Common myeloid progenitor, CD34-positive (primary cell): Measurements from ENCODE around the gene FBXO34.
"Not testable (repeated sequence)": the region's sequence is repeated elsewhere in the genome, so short reads cannot be mapped to it uniquely, and the experiment has no call there.

Experiments used
- CTCF ChIA-PET: fragments of 350-600 bp; sonication (Branson Sonifier 250); formaldehyde crosslinking; loops from one replicate; lab custom pipeline; 2021; ENCODE audit warnings: antibody characterized with exemption; lab: Charles Lee
- POLR2A ChIA-PET: fragments of 350-600 bp; sonication (Branson Sonifier 250); formaldehyde crosslinking; loops from one replicate; lab custom pipeline; 2021; ENCODE audit warnings: antibody characterized with exemption; lab: Charles Lee
- DNase-seq, 3 donors: peaks; one replicate each; pipeline versions ENCODE4 v3.0.0 to v3.0.0-alpha.2; 2013
- H3K27ac ChIP-seq, 2 experiments: 1 replicate in 1 of 2; 2 replicates in 1 of 2; pipeline ENCODE4 v1.7.0; 2013; ENCODE audit warnings: inconsistent platforms in 2 of 2, low read length in 2 of 2, mild to moderate bottlenecking in 2 of 2, low read depth in 1 of 2, moderate library complexity in 1 of 2; ENCODE audit not compliant: severe bottlenecking in 2 of 2, insufficient read depth in 1 of 2, poor library complexity in 1 of 2
- H3K27me3 ChIP-seq, 5 experiments: replicated peaks in 2 of 5; 1 replicate in 3 of 5; 2 replicates in 2 of 5; pipeline versions ENCODE4 v1.6.1 to v1.7.0; 2013; ENCODE audit warnings: low read length in 4 of 5, mild to moderate bottlenecking in 2 of 5, moderate library complexity in 2 of 5, inconsistent platforms in 1 of 5; ENCODE audit not compliant: insufficient read depth in 5 of 5, control insufficient read depth in 4 of 5
- H3K36me3 ChIP-seq, 4 experiments: 1 replicate in 2 of 4; 2 replicates in 2 of 4; pipeline versions ENCODE4 v1.6.1 to v1.7.0; 2013; ENCODE audit warnings: low read length in 3 of 4, control low read depth in 1 of 4, mild to moderate bottlenecking in 1 of 4; ENCODE audit not compliant: control insufficient read depth in 4 of 4, insufficient read depth in 4 of 4
- H3K4me1 ChIP-seq, 4 experiments: 1 replicate in 3 of 4; 2 replicates in 1 of 4; pipeline versions ENCODE4 v1.6.1 to v1.7.1; 2013; ENCODE audit warnings: low read length in 3 of 4, mild to moderate bottlenecking in 3 of 4, control low read depth in 1 of 4, inconsistent platforms in 1 of 4, moderate library complexity in 1 of 4; ENCODE audit not compliant: control insufficient read depth in 4 of 4, insufficient read depth in 4 of 4; ENCODE audit errors: control extremely low read depth in 1 of 4
- H3K4me3 ChIP-seq, 7 experiments: 1 replicate in 4 of 7; 2 replicates in 3 of 7; pipeline versions ENCODE4 v1.5.1 to v1.7.0; 2013; ENCODE audit warnings: mild to moderate bottlenecking in 7 of 7, low read length in 6 of 7, moderate library complexity in 6 of 7, inconsistent platforms in 2 of 7, low read depth in 2 of 7, control low read depth in 1 of 7; ENCODE audit not compliant: insufficient read depth in 4 of 7, control insufficient read depth in 1 of 7; ENCODE audit errors: extremely low read depth in 1 of 7
- H3K9me3 ChIP-seq, 5 experiments: 1 replicate in 4 of 5; 2 replicates in 1 of 5; pipeline versions ENCODE4 v1.6.1 to v1.7.1; 2013; ENCODE audit warnings: low read length in 4 of 5, mild to moderate bottlenecking in 2 of 5, inconsistent platforms in 1 of 5, low read depth in 1 of 5, moderate library complexity in 1 of 5; ENCODE audit not compliant: control insufficient read depth in 4 of 5, insufficient read depth in 2 of 5; ENCODE audit errors: control extremely low read depth in 1 of 5
- WGBS: methylation state at CpG from one replicate; pipeline ENCODE4 v1.1.5; 2013; ENCODE audit not compliant: insufficient coverage; 5-methylcytosine and 5-hydroxymethylcytosine counted together

Gene FBXO34

DNA sequence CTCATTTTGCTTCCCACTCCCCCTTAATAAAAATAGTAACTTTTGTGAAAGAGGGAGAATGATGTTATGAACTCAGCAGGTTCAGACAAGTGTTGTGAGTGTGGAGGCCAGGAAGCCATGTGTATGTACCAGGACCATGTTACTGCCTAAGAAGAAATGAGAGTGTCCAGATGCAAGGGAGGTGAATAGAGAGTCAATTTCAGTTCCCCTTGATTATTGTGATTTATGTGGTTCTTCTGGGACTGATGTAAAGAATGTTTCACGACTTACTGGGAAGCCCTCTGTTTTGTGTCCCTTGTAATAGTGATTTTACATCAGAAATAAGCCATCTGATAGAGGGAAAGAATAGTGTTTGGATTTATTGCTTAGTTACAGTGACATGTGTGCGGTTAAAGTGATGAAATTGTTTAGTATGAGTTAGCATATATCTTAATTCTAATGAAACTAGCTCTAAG, 32.5 kb downstream of the FBXO34 start:
- DNase-seq, result peak; percentile 33 to 81 (median 72)
- WGBS, result 17% methylated on average over 1 of the region's 2 CpGs
- no peaks in the 10 kb centered on the region for H3K9me3 ChIP-seq
- ChIA-PET CTCF (interaction anchor here (1.7 to 2.1 kb wide), 2 partner anchors 12 to 50 kb away, joined by 6 to 7 read pairs; no protein-coding TSS in a partner anchor), POLR2A (interaction anchor here (0.6 to 0.9 kb wide), 2 partner anchors 10 to 83 kb away, joined by 3 read pairs; no protein-coding TSS in a partner anchor)
- H3K27me3 ChIP-seq, result no peaks in the 10 kb centered on the region
- H3K4me3 ChIP-seq, result no peak overlapping the region
- peaks cover 5 to 32% (median 19%) of the 10 kb centered on the region in 4 experiments for H3K4me1 ChIP-seq
- H3K27ac ChIP-seq, result peak overlapping the region; percentile 56 to 83
- peaks cover 0 to 4% (median 2%) of the 10 kb centered on the region in 4 experiments for H3K36me3 ChIP-seq

DNA sequence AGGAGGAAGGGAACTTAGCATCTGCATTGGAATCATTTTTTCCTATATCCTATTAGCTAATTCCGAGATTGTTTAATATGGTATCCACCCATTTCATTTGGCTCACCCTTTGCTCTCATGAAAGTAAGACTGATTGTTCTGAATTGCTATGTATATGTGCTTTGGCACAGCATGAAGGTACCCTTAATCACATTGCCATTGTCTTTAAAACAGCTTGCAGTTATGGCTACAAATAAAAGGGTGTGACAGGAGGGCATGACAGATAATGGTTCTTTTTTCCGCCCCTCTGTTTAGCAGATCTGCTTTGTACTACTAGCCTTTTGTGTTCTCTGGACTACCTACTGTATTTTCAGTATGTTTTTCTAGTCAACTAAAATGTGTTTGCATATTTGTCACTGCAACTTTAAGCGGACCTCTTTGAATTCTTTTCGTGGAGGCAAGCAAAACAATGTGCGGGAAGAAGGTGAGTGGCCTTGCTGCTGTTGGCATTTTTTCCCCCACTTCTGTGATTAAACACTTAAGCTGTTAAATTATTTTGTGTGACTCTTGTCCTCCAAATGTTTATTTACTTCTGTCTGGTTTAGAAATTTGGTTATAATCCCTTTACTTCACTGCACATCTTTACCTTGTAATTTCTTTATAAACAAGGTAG, 35.8 kb downstream of the FBXO34 start:
- Histone ChIP-seq H3K9me3 (peaks cover under 1 to 9% (median 4%) of the 10 kb centered on the region in 5 experiments), H3K27me3 (no peaks in the 10 kb centered on the region), H3K4me1 (peaks cover 5 to 23% (median 16%) of the 10 kb centered on the region in 4 experiments), H3K27ac (no peak overlapping the region), H3K4me3 (no peak overlapping the region), H3K36me3 (peaks cover 0 to 4% (median 1%) of the 10 kb centered on the region in 4 experiments)
- no peak for DNase-seq
- WGBS, result 95% methylated on average over 4 of the region's 5 CpGs
- POLR2A ChIA-PET, result no interaction called here
- CTCF ChIA-PET, result interaction anchor here (1.3 kb wide), 1 partner anchor 27 kb away, joined by 4 read pairs; no protein-coding TSS in a partner anchor

DNA sequence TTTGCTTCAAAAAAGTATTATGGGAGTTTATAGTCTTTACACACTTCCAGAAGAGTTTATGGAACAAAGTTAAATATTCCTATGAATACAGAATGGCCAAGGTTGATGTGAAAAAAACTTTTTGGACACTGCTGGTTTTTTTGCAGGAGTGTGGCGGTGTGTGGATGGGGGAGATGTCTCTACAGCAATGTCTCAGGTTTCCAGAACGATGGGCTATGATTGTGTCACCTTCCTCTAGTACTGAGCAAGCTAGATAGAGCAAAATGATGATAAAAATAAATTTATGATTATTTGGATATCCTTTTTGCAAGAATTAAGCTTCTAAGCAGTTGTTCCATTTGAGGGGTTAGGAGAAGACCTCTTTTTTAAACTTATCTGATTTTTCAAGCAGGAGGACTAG, 37.9 kb downstream of the FBXO34 start:
- WGBS, result 100% methylated on average over 2 of the region's 2 CpGs
- POLR2A ChIA-PET, result no interaction called here
- Histone ChIP-seq H3K27me3 (no peaks in the 10 kb centered on the region), H3K4me3 (no peak overlapping the region), H3K27ac (no peak overlapping the region), H3K9me3 (peaks cover 1 to 25% (median 14%) of the 10 kb centered on the region in 5 experiments), H3K4me1 (peaks cover 0 to 5% (median 2%) of the 10 kb centered on the region in 4 experiments), H3K36me3 (peaks cover 0 to 14% (median 2%) of the 10 kb centered on the region in 4 experiments)
- CTCF ChIA-PET, result interaction anchor here (0.8 to 1.7 kb wide), 4 partner anchors 12 to 38 kb away, joined by 3 to 6 read pairs (median 4); no protein-coding TSS in a partner anchor
- DNase-seq, result no peak

DNA sequence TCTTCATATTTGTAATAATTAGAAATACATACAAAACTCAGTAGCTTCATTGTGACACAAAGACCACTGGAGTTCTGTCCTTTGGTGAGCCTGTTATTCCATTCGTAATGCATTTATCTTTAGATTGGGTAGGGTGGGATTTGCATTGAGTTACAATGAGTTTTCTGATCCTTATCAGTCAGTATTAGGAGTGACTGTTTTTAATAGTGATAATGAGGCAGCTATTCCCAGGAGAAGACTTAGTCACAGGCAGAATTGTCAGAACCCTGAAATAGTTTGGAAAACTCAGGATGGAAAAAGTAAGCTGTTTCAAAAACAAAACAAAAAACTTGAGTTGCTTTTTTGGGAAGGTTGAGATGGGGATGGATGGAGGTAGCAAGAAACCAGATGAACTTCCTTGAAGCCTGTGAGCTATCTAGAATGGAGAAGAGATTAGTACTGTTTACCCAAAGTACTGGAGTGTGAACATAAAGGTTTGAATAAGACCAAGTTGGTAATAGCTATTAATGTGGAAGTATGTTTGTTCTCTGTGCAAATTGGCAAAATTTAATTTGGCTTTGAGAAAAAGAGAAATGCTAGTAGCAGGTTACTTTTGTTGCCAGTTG, 38.6 kb downstream of the FBXO34 start:
- Histone ChIP-seq H3K4me1 (no peaks in the 10 kb centered on the region), H3K27me3 (no peaks in the 10 kb centered on the region), H3K36me3 (peaks cover 0 to 15% (median 2%) of the 10 kb centered on the region in 4 experiments), H3K4me3 (no peak overlapping the region), H3K9me3 (peaks cover 1 to 30% (median 14%) of the 10 kb centered on the region in 5 experiments), H3K27ac (no peak overlapping the region)
- WGBS, result no CpG with 5 or more reads among the region's 1 CpG
- ChIA-PET CTCF (interaction anchor here (1.5 to 1.7 kb wide), 2 partner anchors 12 to 16 kb away, joined by 3 to 6 read pairs; no protein-coding TSS in a partner anchor), POLR2A (no interaction called here)
- no peak for DNase-seq

DNA sequence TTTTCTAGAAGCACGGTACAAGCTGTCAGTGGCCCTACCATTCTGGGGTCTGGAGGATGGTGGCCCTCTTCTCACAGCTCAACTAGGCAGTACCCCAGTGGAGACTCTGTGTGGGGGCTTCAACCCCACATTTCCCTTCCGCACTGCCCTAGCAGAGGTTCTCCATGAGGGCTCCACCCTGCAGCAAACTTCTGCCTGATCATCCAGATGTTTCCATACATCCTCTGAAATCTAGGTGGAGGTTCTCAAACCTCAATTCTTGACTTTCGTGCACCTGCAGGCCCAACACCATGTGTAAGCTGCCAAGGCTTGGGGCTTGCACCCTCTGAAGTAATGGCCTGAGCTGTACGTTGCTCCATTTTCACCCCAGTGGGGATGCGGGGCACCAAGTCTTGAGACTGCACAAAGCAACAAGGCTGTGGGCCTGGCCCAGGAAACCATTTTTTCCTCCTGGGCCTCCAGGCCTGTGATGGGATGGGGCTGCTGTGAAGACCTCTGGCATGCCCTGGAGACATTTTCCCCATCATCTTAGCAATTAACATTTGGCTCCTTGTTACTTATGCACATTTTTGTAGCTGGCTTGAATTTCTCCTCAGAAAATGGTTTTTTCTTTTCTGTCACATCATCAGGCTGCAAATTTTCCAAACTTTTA, 41.3 kb downstream of the FBXO34 start:
- H3K9me3 ChIP-seq, result peaks cover 1 to 37% (median 14%) of the 10 kb centered on the region in 5 experiments
- DNase-seq, H3K27ac ChIP-seq, H3K4me1 ChIP-seq, POLR2A ChIA-PET, H3K4me3 ChIP-seq, H3K27me3 ChIP-seq: not testable (repeated sequence)
- H3K36me3 ChIP-seq, result peaks cover 0 to 30% (median 8%) of the 10 kb centered on the region in 4 experiments
- 96% methylated on average over 5 of the region's 5 CpGs for WGBS
- CTCF ChIA-PET, result interaction anchor here (1.2 kb wide), 1 partner anchor 9 kb away, joined by 3 read pairs; no protein-coding TSS in a partner anchor

DNA sequence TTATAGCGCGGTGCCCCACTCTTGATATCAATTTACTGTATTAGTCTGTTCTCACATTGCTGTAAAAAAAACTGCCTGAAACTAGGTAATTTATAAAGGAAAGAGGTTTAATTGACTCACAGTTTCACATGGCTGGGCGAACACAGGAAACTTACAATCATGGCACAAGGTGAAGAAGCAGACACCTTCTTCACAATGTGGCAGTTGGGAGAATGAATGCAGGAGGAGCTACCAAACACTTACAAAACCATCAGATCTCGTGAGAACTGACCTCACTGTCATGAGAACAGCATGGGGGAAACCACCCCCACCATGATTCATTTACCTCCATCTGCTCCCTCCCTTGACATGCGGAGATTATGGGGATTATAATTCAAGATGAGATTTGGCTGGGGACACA, 42.3 kb downstream of the FBXO34 start:
- peaks cover 0 to 31% (median 8%) of the 10 kb centered on the region in 4 experiments for H3K36me3 ChIP-seq
- POLR2A ChIA-PET, result no interaction called here
- H3K9me3 ChIP-seq, result peaks cover 1 to 37% (median 14%) of the 10 kb centered on the region in 5 experiments
- WGBS, result no CpG with 5 or more reads among the region's 5 CpGs
- CTCF ChIA-PET, result interaction anchor here (1.2 kb wide), 1 partner anchor 8 kb away, joined by 3 read pairs; no protein-coding TSS in a partner anchor
- no peaks in the 10 kb centered on the region for H3K27me3 ChIP-seq
- H3K27ac ChIP-seq, result no peak overlapping the region
- DNase-seq, result no peak
- H3K4me1 ChIP-seq, result no peaks in the 10 kb centered on the region
- H3K4me3 ChIP-seq, result no peak overlapping the region
